ENCODE data around the gene AHDC1.
"Not testable (repeated sequence)": the region's sequence is repeated elsewhere in the genome, so short reads cannot be mapped to it uniquely, and the experiment has no call there.

The AHDC1 gene

DNA sequence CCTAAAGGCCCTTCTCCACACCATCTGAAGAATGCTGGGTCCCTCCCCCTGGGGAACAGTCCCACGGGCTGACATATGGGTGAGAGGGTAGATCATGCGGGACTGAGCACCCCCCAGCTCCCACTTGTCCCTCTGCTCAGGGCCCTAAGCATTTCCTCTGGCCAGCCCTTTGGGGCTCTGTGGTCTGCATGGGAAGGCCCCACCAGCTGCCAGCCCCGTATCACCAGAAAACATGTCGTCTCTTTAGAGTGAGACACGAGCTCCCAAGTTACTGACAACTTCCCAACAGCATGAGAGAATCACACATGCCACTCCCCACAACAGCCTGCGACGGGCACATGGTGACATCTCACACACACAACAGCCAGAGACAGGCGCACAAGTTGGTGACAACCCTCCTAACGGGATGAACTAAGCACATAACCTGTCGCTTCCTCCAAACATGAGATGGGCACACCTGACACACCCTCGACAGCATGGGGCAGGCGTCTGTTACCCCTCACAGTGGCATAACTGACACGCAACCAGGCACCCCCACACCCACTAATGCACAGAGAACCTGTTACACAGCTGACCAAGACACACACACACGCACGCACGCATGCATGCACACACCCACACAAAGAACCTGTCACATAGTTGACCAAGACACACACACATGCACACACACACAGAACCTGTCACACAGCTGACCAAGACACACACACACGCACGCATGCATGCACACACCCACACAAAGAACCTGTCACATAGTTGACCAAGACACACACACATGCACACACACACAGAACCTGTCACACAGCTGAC, 41.2 kb downstream of the AHDC1 start:
- no peak for DNase-seq

DNA sequence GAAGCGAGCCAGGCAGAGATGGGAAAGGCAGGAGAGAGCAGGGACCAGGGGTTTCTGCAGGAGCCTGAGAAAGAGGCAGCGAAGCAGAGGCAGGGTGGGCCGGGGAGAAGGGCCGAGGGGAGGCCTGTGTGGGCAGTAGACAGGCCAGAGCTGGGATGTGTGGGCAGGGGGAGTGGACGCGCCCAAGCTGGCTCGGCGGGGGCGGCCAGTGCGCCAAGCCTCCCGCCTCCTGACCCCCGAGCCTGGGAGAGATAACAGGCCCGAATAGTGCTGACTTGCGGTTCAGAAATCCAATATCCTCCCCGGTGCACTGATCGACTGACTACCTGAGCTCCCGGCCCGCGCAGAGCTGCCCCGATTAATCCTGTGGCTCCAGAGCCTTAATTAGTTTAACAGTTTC, 41.9 kb downstream of the AHDC1 start:
- DNase-seq = no peak

DNA sequence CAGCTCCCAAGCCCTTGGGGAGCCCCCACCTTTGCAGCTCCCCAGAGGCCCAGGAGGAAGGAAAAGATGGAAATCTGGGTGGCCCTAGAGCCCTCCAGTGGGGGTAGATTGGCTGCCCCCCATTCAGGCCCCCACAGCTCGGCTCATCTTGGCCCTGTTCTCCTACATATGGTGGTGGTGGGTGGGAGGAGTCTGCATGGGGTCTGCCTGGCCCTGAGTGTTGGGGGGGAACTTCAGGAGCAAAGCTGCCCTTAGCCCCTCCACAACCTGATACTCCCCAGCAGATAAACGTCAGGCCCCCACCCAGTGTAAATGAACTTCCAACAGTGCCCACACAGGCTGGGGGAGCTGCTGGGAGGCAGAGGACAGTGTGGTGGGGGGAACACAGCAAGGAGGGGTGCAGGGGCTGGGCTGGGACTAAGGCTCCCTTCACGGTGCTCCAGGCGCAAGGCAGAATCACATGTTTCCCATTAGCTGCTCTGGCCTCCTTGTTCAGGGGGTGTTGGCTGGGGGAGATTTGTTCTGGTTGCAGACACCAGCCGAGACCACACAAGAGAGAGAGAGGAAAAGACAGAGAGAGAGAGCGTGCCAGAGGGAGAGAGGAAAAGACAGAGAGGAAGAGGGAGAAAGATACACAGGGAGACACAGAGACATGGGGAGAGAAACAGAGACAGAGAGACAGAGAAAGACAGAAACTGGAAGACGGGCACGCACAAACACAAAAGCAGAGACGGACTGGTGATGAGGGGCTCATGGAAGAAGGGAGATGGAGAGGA, 42.6 kb downstream of the AHDC1 start:
- DNase-seq = no peak

DNA sequence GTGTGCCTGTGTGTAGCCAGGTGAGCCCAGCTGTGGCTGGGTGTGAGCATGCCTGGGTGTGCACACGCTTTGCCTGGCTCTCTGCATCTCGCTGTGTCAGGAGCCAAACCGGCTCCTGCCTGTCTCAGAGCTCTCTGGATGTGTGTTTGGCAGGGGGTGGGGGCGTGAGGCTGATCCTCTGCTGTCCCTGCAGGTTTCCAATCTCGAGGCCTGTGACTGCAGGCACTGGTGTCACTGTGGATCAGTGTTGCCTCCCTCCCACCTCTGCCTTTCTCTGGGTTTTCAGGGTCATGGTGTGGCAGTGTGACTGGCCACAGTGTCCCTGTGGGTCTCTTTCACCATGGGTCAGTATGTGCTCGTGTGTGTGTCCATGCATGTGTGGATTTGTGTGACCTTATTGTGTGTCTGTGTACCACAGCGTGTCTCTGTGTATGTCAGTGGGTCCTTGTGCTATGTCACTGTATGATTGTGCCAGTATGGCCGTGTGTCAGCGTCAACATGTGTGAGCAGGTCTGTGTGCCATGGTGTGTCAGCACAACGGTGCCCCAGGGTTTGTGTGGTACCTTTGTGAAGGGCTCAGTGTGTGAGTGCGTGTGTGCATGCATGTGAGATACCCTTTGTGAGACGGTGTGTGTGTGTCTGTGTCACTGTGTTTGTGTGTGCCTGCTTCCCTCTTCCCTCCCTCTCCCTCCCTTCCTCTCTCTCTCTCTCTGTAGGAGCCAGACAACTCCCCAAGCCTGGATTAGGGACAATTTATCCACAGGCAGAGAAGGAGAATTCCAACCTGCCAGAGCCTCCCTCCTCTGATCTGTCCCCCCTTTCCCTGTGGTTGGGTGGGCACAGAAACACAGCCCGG, 43.4 kb downstream of the AHDC1 start:
- DNase-seq = no peak

DNA sequence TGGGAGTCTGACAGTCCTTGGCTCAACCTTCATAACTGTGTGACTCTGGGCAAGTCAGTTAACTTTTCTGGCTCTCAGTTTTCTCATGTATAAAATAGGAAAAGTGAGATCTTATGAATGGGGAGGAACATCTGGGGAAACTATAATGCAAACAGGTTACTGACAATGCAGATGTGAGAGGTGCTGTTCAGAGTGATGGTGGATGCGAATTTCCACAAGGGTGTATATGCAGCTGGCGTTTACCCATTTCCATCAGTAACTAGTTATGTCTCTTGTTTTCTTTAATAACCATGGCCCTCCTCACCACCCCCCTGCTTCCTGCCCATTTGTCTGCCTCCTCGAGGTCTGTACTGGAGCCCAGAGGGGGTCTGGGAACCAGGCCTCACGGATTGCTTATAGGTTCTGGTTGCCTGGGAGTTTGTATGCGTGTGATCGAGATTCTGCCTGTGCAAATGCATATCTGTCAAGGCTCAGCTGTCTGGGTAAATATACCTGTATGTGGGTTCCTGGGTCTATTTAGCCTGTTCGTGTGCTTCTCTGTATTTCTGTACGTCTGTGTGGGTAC, 44.4 kb downstream of the AHDC1 start:
- DNase-seq = no peak

DNA sequence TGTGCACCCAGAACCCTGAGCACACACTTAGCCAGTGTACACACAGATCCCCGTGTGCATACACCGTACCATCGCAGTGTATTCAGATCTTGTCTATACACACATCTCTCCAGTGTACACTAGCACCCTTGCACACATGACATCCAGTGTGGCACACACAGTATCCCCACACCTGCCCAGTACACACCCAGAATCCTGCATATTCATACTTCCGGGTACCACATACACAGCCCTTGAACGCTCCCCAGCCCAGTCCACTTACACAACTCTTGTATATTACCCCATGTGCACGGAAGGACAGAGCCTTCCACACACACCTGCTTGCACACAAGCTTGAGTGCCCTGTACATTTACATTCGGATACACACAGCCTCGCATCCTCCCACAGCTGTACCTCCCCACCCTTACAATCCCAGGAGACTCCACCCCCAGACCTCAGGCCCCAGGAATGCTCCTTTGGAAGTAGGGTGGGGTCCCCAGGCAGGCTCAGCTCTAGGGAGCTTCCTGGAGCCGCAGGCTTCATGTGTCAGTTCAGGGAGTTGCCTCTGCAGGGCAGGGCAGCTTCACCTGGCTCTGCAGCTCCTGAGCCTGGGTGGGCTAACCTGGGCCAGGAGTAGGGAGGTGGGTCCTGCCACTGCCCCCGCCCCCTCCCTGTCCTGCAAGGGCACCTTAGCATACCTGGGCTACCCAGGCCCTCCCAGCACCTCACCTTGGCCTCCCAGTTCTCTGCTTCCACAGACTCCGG, 46.2 kb downstream of the AHDC1 start:
- DNase-seq = no peak

DNA sequence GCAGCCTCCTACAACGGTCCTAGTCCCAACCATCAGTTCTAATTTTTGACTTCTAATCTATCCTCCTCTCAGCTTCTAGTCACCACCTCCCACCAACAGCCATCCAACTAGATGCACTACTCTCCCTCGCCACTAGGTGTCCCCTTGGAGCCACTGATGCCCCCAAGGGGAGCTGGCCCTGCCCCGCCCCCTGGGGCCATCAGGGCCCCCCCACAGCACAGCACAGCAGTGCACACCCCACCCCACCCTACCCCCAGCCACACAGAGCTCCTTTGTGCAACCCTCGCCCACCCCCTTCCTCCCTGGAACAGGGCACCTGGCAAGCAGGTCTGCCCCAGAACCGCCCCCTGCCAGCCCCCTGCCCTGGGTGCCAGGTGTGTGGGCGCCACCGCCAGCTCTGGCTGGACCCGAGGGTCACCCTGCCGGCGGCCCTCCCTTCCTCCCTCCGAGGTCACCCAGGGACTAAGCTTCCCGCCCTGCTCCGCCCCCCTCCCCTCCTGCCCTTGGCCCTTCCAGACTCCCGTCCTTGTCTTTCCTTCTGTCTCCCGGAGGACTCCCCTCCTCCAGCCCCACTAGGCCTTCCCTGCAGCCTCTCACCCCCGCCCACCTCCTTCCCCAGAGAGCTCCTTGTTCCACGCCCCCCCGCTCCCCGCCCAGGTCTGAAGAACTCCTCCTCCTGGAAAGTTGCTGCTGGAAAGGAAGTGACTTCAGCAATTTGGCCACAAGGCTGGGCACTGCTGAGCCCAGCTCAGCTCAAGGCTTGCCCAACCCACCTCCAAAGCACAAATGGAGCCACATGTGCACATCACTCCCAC, 47.0 kb downstream of the AHDC1 start:
- peak; percentile 61 for DNase-seq

DNA sequence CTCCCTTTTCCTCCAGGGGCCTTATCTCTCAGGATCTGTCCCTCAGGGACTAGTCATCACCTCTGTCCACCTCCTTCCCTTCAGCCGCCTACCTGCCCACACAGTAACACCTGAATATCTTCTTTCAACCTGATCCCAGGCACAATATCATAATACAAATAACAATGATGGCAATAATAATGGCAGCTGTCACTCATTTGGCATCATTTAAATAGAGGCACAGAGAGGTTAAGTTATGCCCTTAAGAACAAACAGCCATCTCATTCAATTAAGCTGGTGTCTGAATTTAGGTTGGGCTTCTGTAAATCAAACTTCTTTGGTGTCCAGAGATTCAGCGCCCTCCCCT, 47.5 kb downstream of the AHDC1 start:
- no peak for DNase-seq

DNA sequence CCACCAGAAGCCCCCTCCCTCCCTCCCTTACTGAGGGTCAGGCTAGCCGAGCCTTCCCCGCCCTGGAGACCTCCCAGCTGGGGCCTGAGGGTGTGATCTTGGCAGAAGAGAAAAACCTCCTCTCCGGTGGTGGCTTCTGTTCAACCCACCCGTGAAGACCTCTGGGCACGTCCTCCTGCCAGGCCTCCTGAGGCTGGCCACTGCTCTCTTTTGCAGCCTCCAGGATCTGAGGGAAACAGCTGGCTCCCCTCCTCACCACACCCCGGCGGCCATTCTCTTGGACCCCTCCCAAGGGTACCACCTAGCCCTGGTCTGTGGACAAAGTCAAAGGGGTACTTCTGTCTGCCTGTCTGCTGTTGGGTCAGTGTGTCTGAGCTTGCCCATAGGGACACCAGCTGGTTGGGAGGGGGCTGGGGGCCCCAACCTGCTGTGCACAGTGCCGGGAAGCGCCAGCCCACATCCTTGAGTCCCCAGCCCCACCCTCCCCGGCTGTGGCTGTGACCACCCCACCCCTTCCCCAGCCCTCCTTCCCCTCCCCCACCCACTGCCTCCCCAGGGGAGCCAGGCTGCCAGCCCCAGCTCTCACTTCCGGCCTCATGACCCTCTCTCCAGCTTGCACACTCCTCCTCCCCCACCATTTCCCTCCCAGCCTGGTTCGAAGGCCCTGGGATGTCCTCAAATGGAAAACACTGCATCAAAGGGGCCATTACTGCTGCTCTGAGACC, 48.1 kb downstream of the AHDC1 start:
- no peak for DNase-seq

DNA sequence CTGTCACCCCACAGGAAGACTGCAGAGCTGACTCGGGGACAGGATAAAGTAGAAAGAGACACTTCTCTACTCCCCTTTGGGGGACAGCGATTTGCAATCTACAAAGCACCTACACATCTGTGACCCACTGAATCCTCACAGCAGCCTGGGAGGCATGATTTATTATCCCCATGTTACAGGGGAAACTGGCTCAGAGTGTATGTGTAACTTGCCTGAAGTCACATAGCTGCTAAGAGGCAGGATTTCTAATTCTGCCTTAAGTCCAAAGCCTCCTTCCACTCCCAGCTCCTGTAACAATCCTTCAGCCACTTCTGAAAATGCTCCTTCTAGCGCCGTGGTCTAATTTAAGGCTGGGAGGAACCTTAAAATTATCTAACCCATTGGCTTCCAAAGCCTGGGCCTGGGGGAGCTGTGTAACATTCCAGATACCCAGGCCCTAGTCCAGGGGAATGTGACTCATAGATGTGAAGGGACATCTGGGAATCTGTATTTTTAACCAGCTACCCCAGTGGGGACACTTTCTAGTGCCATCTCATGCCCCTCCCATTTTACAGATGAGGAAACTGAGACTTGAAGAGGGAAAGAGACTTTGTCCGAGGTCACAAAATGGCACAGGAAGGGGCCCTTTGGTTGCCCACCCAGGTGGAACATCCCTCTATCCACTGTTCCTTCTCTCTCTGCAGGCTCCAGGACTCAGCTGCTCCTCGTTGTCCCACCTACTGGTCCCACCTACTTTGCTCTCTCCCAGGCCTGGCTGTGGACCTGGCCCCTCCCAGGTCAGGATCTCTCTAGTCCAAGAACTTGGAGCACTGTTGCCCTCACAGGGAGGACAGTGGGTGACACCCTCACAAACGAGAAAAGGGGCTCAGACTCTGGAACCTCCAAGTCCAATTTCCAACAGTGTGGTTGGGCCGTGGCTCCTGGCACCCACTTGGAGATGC, 48.9 kb downstream of the AHDC1 start:
- DNase-seq = no peak

DNA sequence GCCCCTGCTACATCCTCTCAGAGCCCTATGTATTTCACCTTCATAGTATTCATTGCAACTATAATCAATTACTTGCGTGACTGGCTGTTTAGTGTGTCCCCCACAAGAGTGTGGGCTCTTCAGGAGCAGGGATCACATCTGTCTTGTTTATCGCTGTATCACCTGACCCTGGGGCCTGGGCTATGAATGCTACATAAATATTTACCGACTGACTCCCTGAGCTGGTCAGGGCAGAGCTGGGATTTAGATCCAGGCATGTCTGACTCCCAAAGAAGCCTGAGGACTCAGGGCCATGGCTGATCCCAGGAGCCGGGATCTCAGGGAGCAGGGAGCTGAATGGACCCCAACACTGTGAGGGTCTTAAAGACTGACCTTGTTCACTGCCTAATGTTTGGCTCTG, 49.7 kb downstream of the AHDC1 start:
- no peak for DNase-seq

DNA sequence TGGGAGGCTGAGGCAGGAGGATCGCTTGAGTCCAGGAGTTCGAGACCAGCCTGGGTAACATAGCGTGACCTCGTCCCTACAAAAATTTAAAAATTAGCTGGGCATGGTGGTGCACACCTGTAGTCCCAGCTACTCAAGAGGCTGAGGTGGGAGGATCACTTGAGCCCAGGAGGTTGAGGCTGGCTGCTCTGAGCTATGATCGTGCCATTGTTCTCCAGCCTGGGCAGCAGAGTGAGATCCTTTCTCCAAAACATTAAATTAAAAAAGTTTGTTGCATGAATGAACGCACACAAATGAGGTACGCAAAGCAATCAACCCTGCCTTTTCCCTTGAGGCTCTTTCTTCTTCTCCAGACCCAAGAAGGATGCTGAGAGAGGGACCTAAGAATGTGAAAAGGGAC, 50.1 kb downstream of the AHDC1 start:
- DNase-seq = not testable (repeated sequence)

DNA sequence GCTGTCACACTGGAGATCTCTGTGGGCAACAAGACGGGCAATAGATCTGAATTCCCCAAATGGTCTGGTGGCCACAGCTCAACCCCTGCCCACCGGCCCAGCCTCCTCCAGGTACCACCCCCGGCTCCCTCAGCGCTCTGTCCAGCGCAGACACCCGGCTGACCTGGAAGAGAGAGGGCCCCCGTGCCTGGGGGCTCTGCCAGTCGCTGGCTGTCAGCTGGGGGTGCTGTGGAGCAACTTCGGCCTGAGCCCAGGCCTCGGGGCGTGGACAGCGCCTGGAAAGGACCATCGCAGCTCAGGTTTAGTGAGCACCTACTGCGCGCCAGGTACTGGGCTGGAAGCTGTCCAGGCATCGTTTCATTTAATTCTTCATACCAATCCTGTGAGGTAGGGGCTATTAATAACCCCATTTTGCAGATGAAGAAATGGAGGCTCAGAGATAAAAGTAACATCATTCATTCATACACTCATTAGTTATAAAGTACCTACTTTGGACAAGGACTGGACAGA, 51.0 kb downstream of the AHDC1 start:
- no peak for DNase-seq

DNA sequence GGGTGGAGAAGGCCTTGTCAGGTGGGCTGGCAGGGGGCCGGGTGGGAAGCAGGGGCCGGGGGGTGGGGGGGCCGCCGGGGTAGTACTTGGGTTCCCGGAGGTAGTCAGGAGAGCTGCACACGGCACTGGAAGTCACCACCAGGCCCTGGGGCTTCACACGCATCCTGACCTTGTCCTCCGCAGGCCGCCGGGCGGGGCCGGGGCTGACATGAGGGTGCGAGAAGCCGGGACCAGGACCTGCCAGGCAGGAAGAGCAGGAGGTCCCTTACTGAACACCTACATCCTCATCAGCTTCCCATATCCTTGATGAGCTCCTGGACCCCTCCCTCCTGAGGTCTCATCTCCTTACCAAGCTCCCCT, 52.0 kb downstream of the AHDC1 start:
- DNase-seq = no peak

DNA sequence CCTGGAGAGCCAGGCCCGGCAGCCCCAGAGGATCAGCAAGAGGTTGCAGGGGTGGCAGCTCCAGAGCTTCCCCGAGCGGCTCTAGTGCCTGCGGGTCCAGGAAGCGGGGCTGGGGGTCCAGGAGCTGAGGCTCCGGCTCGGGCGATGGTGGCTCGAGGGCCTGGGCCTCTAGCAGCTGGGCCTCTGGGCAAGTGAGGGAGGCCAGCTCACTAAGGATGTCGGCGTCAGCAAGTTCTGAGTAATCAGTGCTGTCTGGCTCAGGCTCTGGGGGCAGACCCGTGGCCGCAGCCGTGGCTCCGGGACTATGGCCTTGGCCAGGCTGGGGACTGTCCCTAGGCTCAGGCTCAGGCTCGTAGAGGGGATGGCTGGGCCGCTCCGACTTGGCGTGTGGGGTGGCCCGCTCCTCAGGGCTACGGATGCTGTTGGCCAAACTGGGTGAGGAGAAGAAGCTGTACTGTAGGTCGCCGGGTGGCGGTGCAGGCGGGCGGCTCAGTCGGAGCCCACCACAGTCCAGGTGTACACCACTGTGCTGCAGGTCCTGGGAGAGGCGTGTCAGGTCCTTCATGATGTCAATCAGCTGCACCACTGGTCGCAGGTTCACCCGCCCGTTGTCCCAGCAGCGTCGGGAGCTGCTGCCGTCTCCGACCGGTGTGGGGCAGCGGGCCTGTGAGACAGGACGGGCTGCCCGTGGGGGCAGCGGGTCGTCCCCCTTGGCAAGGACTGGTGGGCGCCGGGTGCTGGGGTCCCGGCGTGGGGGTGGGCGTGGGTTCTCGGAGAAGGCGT, 52.6 kb downstream of the AHDC1 start:
- no peak for DNase-seq

DNA sequence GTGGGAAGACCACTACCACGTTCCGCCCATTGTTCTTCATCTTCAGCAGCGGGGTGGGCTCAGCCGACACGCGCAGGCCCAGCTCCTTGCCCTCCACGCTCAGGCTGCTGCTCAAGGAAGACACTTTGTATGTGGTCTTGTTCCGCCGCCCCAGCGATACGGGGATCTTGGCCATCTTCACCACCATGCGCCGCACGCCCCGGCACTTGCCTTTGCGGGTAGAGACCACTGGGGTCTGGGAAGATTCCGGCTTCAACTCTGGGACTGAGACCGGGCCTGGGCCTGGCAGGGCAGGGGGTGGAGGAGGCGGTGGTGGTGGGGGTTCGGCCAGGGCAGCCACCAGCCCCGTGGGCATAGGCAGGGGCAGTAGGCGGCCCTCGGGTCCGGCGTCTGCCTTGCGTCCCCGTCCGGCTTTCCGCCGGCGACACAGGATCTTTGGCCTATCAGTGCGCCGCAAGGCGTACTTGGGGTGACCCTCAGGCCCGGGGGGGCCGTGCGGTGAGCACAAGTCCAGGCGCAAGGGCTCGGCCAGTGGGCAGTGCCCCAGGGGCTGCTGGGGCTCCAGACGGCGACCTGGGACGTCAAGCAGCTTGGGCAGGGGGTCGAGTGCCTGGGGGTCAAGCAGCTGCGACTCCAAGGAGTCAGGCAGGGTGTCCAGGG, 53.3 kb downstream of the AHDC1 start:
- DNase-seq = no peak

DNA sequence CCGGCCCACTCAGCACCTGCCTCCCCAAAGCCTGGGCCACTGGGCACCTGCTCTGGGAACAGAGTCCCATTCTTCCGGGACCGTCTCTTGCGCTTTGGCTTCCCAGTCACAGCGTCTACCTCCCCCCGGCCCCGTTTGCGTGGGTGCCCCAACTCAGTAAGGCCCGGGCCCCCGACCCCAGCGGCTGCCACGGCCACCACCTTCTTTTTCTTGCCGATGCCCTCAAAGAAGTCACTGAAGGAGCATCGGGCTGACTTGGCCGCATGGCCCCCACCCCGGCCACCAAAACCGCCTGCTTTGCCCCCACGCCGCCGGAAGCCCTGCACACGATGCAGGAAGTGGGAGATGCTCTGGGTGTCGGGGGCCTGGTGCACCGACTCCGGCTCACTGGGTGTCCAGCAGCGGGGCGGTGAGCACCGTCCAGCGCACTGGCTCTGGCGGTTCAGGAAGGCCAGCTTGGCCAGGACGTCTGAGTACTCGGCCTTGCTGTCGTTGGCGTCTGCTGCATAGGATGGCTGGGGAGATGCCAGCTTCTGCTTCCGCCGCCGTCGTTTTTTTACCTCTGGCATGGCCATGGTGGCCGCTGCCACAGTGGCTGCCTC, 54.0 kb downstream of the AHDC1 start:
- no peak for DNase-seq

Measured in NCI-H1105 (cell line).